ENCODE results near the gene CCT2. TPM values are rescaled to one million over a fixed set of nuclear protein-coding genes. Genes with fewer than 3 reads are reported as not detected.

The CCT2 gene
- total RNA-seq, 4 donors from 2014 or later = 45.4 to 164 (median 156) TPM

GRCh38 chr12:69620077-69620476 is 34.8 kb downstream of the CCT2 start:
- H3K27me3 ChIP-seq = peaks cover 0 to 16% (median 0%) of the 10 kb centered on the region in 4 donors
- WGBS, 2 donors = 59 to 82% methylated on average over 4 of the region's 4 CpGs
- H3K4me1 ChIP-seq = no peaks in the 10 kb centered on the region
- intact Hi-C loops (cut with DNase I) = no loop called here
- no peak for TF ChIP-seq POLR2A (IDR thresholded peaks at IDR 0.05)
- no peak for TF ChIP-seq CTCF (IDR thresholded peaks at IDR 0.05)
- no peak for DNase-seq
- no peak overlapping the region for H3K27ac ChIP-seq
- no peak overlapping the region for H3K4me3 ChIP-seq
- no peaks in the 10 kb centered on the region for H3K36me3 ChIP-seq
- H3K9me3 ChIP-seq = no peaks in the 10 kb centered on the region

GRCh38 chr12:69620921-69621320 is 35.7 kb downstream of the CCT2 start:
- Histone ChIP-seq H3K36me3 (no peaks in the 10 kb centered on the region), H3K27ac (no peak overlapping the region), H3K4me3 (no peak overlapping the region), H3K4me1 (no peaks in the 10 kb centered on the region), H3K9me3 (no peaks in the 10 kb centered on the region), H3K27me3 (peaks cover 0 to 14% (median 0%) of the 10 kb centered on the region in 4 donors)
- WGBS, 2 donors = 92 to 94% methylated on average over 2 of the region's 2 CpGs
- no peak for TF ChIP-seq CTCF (IDR thresholded peaks at IDR 0.05)
- no peak for TF ChIP-seq POLR2A (IDR thresholded peaks at IDR 0.05)
- no peak for DNase-seq
- intact Hi-C loops (cut with DNase I) = no loop called here

GRCh38 chr12:69621551-69621950 is 36.3 kb downstream of the CCT2 start:
- 60% methylated on average over 1 of the region's 2 CpGs; no CpG with 5 or more reads in 1 of the 2 donors for WGBS, 2 donors
- TF ChIP-seq CTCF (IDR thresholded peaks at IDR 0.05) = no peak
- TF ChIP-seq POLR2A (IDR thresholded peaks at IDR 0.05) = no peak
- intact Hi-C loops (cut with DNase I) = no loop called here
- Histone ChIP-seq H3K9me3 (no peaks in the 10 kb centered on the region), H3K36me3 (no peaks in the 10 kb centered on the region), H3K4me3 (no peak overlapping the region), H3K4me1 (no peaks in the 10 kb centered on the region), H3K27me3 (peaks cover 0 to 15% (median 0%) of the 10 kb centered on the region in 4 donors), H3K27ac (no peak overlapping the region)
- no peak for DNase-seq

GRCh38 chr12:69623970-69624369 is 38.7 kb downstream of the CCT2 start:
- no peak for TF ChIP-seq CTCF (IDR thresholded peaks at IDR 0.05)
- no peak for TF ChIP-seq POLR2A (IDR thresholded peaks at IDR 0.05)
- Histone ChIP-seq H3K36me3 (no peaks in the 10 kb centered on the region), H3K27ac (no peak overlapping the region), H3K4me3 (no peak overlapping the region), H3K27me3 (peaks cover 0 to 11% (median 0%) of the 10 kb centered on the region in 4 donors), H3K9me3 (no peaks in the 10 kb centered on the region), H3K4me1 (no peaks in the 10 kb centered on the region)
- DNase-seq = no peak
- intact Hi-C loops (cut with DNase I) = no loop called here
- WGBS, 2 donors = 84% methylated on average over 8 to 13 of the region's 13 CpGs

GRCh38 chr12:69627501-69627900 is 42.2 kb downstream of the CCT2 start:
- Histone ChIP-seq H3K27ac (no peak overlapping the region), H3K4me3 (no peak overlapping the region), H3K36me3 (no peaks in the 10 kb centered on the region), H3K4me1 (no peaks in the 10 kb centered on the region), H3K9me3 (no peaks in the 10 kb centered on the region), H3K27me3 (peaks cover 0 to 11% (median 0%) of the 10 kb centered on the region in 4 donors)
- TF ChIP-seq CTCF (IDR thresholded peaks at IDR 0.05) (no peak), POLR2A (IDR thresholded peaks at IDR 0.05) (no peak)
- intact Hi-C loops (cut with DNase I) = no loop called here
- no peak for DNase-seq
- 50 to 92% methylated on average over 5 to 8 of the region's 8 CpGs for WGBS, 2 donors

Data from esophagus squamous epithelium (tissue), 5 donors.